GM19025 (cell line): ENCODE measurements around the gene SGPL1.

Source experiments
- ATAC-seq: cut with Tn5 transposase; IDR thresholded peaks from one replicate; pipeline ENCODE4 v1.9.1; 2021; ENCODE audit warnings: mild to moderate bottlenecking, low read depth, moderate library complexity; ENCODE audit not compliant: unreplicated experiment

Gene SGPL1

GRCh38 chr10:70872291-70872690, 56.5 kb downstream of the SGPL1 start:
- ATAC-seq, result no peak

GRCh38 chr10:70874061-70874460, 58.3 kb downstream of the SGPL1 start:
- no peak for ATAC-seq

- ATAC-seq, result no peak
Observed at GRCh38 chr10:70879207-70879606, 63.5 kb downstream of the SGPL1 start.

GRCh38 chr10:70880077-70880534, 64.4 kb downstream of the SGPL1 start:
- ATAC-seq, result peak; percentile 70

GRCh38 chr10:70884741-70885140, 69.0 kb downstream of the SGPL1 start:
- ATAC-seq, result no peak

- no peak for ATAC-seq
Observed at GRCh38 chr10:70885481-70885880, 69.7 kb downstream of the SGPL1 start.

GRCh38 chr10:70885931-70886903, 70.5 kb downstream of the SGPL1 start:
- no peak for ATAC-seq

- ATAC-seq, result no peak
Observed at GRCh38 chr10:70886921-70887665, 71.3 kb downstream of the SGPL1 start.

- ATAC-seq, result peak; percentile 82
Observed at GRCh38 chr10:70887804-70888800, 72.4 kb downstream of the SGPL1 start, which contains the start of gene PCBD1. PCBD1 (minus strand) TSS chr10:70888565; CDS start chr10:70888533, 32 bp downstream.

- ATAC-seq, result no peak
Observed at GRCh38 chr10:70889291-70889690, 73.5 kb downstream of the SGPL1 start.

GRCh38 chr10:70890917-70891431, 75.2 kb downstream of the SGPL1 start:
- no peak for ATAC-seq

- ATAC-seq, result no peak
Observed at GRCh38 chr10:70891627-70892026, 75.9 kb downstream of the SGPL1 start.

- no peak for ATAC-seq
Observed at GRCh38 chr10:70892631-70893030, 76.9 kb downstream of the SGPL1 start.

- no peak for ATAC-seq
Observed at GRCh38 chr10:70893227-70894006, 77.7 kb downstream of the SGPL1 start.

GRCh38 chr10:70894416-70894815, 78.7 kb downstream of the SGPL1 start:
- ATAC-seq, result no peak

- ATAC-seq, result no peak
Observed at GRCh38 chr10:70896551-70896950, 80.8 kb downstream of the SGPL1 start.

GRCh38 chr10:70898687-70899086, 82.9 kb downstream of the SGPL1 start:
- no peak for ATAC-seq

- no peak for ATAC-seq
Observed at GRCh38 chr10:70899096-70899495, 83.3 kb downstream of the SGPL1 start.

- ATAC-seq, result no peak
Observed at GRCh38 chr10:70901276-70901878, 85.6 kb downstream of the SGPL1 start.
